GM12891 (cell line): ENCODE measurements around the gene KLHL26.

Experiments
- PAX5 ChIP-seq: IDR thresholded peaks from 2 replicates; pipeline ENCODE4 v1.6.1; 2011; ENCODE audit warnings: low read length, moderate library complexity, mild to moderate bottlenecking; ENCODE audit not compliant: insufficient read depth, severe bottlenecking
- POLR2A ChIP-seq: IDR thresholded peaks from 2 replicates; pipeline ENCODE4 v1.6.1; 2011; ENCODE audit warnings: low read depth, low read length, control low read depth
- POLR2AphosphoS5 ChIP-seq: IDR thresholded peaks from 2 replicates; pipeline ENCODE4 v1.6.1; 2011; ENCODE audit warnings: low read depth, low read length, control low read depth
- SPI1 ChIP-seq: IDR thresholded peaks from 2 replicates; pipeline ENCODE4 v1.6.1; 2011; ENCODE audit warnings: low read depth, low read length, control low read depth
- TAF1 ChIP-seq: IDR thresholded peaks from 2 replicates; pipeline ENCODE4 v1.6.1; 2011; ENCODE audit warnings: low read depth, low read length, control low read depth

DNA sequence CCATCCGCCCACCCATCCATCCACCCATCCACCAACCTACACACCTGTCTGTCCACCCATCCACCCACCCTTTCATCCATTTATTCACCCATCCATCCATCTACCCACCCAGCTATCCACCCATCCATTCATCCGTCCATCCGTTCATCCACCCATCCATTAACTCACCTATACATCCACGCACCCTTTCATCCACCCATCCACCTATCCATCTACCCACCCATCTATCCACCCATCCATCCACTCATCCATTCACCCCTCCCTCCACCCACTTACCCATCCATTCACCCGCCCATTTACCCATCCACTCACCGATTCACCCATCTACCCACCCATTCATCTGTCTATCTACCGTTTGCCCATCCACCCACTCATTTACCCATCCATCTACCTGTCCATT, 17.6 kb downstream of the KLHL26 start:
- TF ChIP-seq POLR2AphosphoS5 (no peak), TAF1 (no peak), POLR2A (no peak), SPI1 (no peak), PAX5 (no peak)
